ENCODE data around the gene FBXL4. TPM values are rescaled to one million over a fixed set of nuclear protein-coding genes. Genes with fewer than 3 reads are reported as not detected.

The FBXL4 gene
- polyA plus RNA-seq, 1 of the 3 experiments (the other 2 are of a cell fraction), result 8.1 TPM

DNA sequence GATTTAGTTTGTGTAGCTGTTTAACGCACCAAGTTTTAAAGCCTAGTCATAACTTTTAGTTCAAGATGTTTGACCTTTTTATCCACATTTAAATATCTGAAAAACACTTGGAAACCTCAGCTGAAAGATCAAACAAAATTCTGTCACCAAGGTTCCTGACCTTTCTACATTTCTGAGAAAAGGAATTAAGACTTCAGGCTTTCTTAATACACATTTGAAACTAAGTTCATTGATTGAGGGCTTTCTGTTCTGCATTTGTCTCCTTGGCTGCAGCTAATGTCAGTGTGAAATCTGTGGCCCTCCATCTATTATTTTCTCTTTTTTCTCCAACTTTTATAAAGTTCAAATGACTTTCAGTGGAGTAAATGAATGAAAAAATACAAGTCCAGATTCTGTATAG, 22.7 kb upstream of the FBXL4 start:
- CTCF ChIA-PET, result no interaction called here

DNA sequence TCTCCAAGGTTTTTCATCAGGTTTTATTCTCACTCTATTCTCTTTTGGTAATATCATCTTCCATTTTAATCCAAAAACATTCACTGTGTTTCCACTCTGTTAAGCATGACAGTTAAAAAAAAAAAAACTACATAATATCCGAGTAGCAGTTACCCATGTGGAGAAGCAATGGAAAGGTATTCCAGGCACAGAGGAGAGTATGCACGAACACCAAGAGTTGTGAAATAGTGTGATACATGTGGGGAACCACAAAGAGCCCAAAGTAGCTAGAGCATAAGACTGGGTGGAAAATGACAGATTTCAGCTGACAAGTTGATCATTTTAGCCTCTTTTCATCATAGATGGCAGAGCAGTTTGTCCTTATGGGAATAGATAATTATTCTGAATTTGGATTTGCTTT, 19.9 kb upstream of the FBXL4 start:
- Histone ChIP-seq H3K9me2 (no peaks in the 10 kb centered on the region), H4K20me1 (ENCODE audit: insufficient read depth) (no peaks in the 10 kb centered on the region), H3K4me2 (no peak overlapping the region), H3K4me3 (ENCODE audit: low read depth in 2 of 2, low read length in 1 of 2) (no peak overlapping the region), H3K36me3 (replicated peaks in 1 of 2; ENCODE audit: control insufficient read depth in 1 of 2, insufficient read depth in 2 of 2, low read length in 1 of 2) (no peaks in the 10 kb centered on the region), H2AFZ (ENCODE audit: low read depth) (no peak overlapping the region), H3K27ac (ENCODE audit: low read depth in 2 of 2, low read length in 1 of 2) (no peak overlapping the region), H3F3A (replicated peaks; ENCODE audit: insufficient read depth) (no peaks in the 10 kb centered on the region), H3K9ac (no peak overlapping the region), H3K27me3 (ENCODE audit: insufficient read depth) (no peaks in the 10 kb centered on the region; the same call in 1 of the 2 replicates), H3K79me2 (ENCODE audit: insufficient read depth) (no peaks in the 10 kb centered on the region), H3K9me3 (no peaks in the 10 kb centered on the region), H3K4me1 (ENCODE audit: control insufficient read depth in 1 of 2, insufficient read depth in 2 of 2, low read depth in 1 of 2, low read length in 1 of 2) (no peaks in the 10 kb centered on the region)
- ChIA-PET CTCF (interaction anchor here (0.9 kb wide), 1 partner anchor 16 kb away, joined by 3 read pairs; no protein-coding TSS in a partner anchor), POLR2A (no interaction called here)
- no peak for DNase-seq
- WGBS (ENCODE audit: low lambda C conversion rate), result 34% methylated on average over 2 of the region's 2 CpGs
- no peak for TF ChIP-seq YY1 (IDR thresholded peaks at IDR 0.05; ENCODE audit: low read depth)
- no peak for TF ChIP-seq RFX5 (IDR thresholded peaks at IDR 0.05; ENCODE audit: low read length)
- TF ChIP-seq, protein P1, sequence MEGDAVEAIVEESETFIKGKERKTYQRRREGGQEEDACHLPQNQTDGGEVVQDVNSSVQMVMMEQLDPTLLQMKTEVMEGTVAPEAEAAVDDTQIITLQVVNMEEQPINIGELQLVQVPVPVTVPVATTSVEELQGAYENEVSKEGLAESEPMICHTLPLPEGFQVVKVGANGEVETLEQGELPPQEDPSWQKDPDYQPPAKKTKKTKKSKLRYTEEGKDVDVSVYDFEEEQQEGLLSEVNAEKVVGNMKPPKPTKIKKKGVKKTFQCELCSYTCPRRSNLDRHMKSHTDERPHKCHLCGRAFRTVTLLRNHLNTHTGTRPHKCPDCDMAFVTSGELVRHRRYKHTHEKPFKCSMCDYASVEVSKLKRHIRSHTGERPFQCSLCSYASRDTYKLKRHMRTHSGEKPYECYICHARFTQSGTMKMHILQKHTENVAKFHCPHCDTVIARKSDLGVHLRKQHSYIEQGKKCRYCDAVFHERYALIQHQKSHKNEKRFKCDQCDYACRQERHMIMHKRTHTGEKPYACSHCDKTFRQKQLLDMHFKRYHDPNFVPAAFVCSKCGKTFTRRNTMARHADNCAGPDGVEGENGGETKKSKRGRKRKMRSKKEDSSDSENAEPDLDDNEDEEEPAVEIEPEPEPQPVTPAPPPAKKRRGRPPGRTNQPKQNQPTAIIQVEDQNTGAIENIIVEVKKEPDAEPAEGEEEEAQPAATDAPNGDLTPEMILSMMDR (IDR thresholded peaks at IDR 0.05), result no peak
- no peak for TF ChIP-seq ELF1 (IDR thresholded peaks at IDR 0.05)

More for the DNA sequence above, 22.7 kb upstream of the FBXL4 start:
- Histone ChIP-seq H3K27ac (ENCODE audit: low read depth in 2 of 2, low read length in 1 of 2) (no peak overlapping the region), H3K9me3 (no peaks in the 10 kb centered on the region), H3K4me1 (ENCODE audit: control insufficient read depth in 1 of 2, insufficient read depth in 2 of 2, low read depth in 1 of 2, low read length in 1 of 2) (no peaks in the 10 kb centered on the region), H3K36me3 (replicated peaks in 1 of 2; ENCODE audit: control insufficient read depth in 1 of 2, insufficient read depth in 2 of 2, low read length in 1 of 2) (no peaks in the 10 kb centered on the region), H3F3A (replicated peaks; ENCODE audit: insufficient read depth) (no peaks in the 10 kb centered on the region), H3K9ac (no peak overlapping the region), H2AFZ (ENCODE audit: low read depth) (no peak overlapping the region), H3K27me3 (ENCODE audit: insufficient read depth) (no peaks in the 10 kb centered on the region; the same call in 1 of the 2 replicates), H3K4me3 (ENCODE audit: low read depth in 2 of 2, low read length in 1 of 2) (no peak overlapping the region), H3K9me2 (no peaks in the 10 kb centered on the region), H4K20me1 (ENCODE audit: insufficient read depth) (no peaks in the 10 kb centered on the region), H3K4me2 (no peak overlapping the region), H3K79me2 (ENCODE audit: insufficient read depth) (no peaks in the 10 kb centered on the region)
- TF ChIP-seq TAF1 (IDR thresholded peaks at IDR 0.05; ENCODE audit: borderline replicate concordance, low read depth, low read length) (no peak), NFIC (IDR thresholded peaks at IDR 0.05; ENCODE audit: borderline replicate concordance) (no peak), CHD2 (IDR thresholded peaks at IDR 0.05; ENCODE audit: low read length, partially characterized antibody) (no peak), SMC3 (IDR thresholded peaks at IDR 0.05; ENCODE audit: low read depth, low read length) (no peak), GABPA (IDR thresholded peaks at IDR 0.05; ENCODE audit: low read depth) (no peak), TEAD4 (IDR thresholded peaks at IDR 0.05; ENCODE audit: borderline replicate concordance, insufficient read depth) (no peak), POLR2AphosphoS5 (IDR thresholded peaks at IDR 0.05; ENCODE audit: low read depth, low read length) (no peak), ELF1 (IDR thresholded peaks at IDR 0.05) (no peak)
- TF ChIP-seq, protein P2, sequence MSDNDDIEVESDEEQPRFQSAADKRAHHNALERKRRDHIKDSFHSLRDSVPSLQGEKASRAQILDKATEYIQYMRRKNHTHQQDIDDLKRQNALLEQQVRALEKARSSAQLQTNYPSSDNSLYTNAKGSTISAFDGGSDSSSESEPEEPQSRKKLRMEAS (IDR thresholded peaks at IDR 0.05; ENCODE audit: low read depth), result no peak
- TF ChIP-seq, protein P1 (IDR thresholded peaks at IDR 0.05), result no peak
- 72% methylated on average over 1 of the region's 1 CpG for WGBS (ENCODE audit: low lambda C conversion rate)
- POLR2A ChIA-PET, result no interaction called here
- no peak for DNase-seq
